HG03520 (cell line): ENCODE data around the gene ITGA3.

Source experiments
- ATAC-seq: cut with Tn5 transposase; IDR thresholded peaks from one replicate; pipeline ENCODE4 v1.9.1; 2021; ENCODE audit warnings: mild to moderate bottlenecking, moderate library complexity; ENCODE audit not compliant: unreplicated experiment

ITGA3 gene

DNA sequence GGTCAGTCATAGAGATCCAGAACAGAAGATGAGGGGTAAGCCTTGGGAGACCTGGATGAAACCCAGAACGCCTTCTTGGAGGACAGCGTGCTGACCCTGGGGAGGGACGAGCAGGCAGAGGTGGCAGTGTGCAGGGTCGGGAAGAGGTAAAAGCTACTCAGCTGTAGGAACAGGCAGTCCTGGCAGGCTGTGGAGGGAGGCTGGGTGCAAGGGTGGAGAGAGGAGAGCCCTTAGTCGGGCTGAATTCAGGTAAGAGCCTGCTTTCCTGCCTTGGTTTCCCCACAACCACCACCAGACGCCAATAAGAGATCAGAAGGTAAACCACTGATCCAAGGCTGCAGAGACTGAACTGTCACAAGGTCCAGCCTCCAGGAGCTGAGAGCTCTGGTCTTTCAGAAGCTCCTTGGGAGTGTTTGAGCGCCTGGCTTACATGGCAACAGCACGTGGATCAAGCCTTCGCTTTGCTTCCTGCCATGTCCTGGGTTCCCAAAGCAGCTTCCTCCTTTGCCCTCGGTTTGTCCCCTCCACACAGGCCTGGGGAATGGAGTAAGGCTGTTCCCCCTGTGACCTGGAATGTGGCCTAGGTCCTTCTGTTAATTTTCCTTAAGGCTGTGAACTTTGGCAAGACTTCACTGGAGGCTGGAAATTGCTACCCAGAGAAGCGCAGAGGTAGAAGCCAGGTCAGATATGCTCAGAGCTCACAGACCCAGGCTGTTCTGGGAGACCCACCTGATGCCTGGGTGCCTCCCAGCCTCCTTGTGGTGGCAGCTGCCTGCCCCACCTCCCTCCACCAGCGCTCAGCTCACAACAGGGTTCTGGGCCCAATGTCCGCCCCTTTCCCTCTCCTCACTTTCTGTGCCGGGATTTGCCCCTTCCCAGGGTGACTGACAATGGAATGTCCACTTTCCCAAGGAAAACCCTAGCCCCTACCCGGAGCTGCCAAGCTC lies 35.3 kb downstream of the ITGA3 start:
- no peak for ATAC-seq

DNA sequence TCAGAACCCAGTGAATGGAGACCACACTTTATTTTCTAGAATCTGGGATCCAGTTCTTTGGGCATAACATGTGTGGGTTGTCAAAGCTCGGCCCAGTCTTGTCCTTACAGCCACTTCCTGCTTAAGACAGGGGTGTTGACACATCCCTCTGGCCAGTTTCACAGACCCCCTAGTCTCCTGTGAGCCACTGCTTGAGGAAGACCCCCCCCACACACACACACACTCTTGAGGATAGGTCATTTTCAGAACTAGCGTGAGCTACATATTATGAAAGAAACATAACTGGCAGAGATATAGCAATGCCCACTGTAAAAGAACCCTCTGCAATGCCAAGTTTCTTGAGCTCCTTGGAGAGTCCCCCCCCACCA lies 36.0 kb downstream of the ITGA3 start:
- no peak for ATAC-seq

DNA sequence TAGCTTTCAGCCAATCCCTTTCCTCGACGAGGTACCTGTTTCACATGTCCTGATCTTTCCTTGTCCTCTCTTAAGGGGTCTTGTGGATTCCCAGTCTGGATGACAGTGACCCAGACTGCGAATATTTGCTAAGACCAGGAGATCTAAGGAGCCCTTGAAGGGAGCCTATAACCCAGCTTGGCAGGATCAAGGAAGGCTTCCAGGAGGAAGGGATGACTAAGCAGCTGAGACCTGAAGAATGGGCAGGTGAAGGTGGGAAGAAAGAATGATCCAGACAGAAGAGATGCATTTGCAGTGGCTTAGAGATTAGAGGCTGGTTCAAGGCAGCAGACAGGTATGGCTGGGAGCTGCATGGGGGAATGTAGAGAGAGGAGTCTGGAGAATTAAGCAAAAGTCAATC lies 37.3 kb downstream of the ITGA3 start:
- ATAC-seq = no peak

DNA sequence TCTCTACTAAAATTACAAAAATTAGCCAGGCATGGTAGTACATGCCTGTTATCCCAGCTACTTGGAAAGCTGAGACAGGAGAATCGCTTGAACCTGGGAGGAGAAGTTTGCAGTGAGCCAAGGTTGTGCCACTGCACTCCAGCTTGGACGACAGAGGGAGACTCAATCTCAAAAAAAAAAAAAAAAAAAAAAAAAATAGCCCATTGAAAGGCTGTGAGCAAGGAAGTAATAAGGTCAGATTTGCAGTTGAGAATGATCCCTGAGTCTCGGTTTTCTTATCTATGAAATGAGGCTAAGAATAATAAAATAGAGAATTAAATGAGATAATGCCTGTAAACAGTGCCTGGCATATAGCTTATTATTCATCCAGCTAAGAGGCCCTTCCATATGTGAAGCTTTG lies 37.9 kb downstream of the ITGA3 start:
- no peak for ATAC-seq

DNA sequence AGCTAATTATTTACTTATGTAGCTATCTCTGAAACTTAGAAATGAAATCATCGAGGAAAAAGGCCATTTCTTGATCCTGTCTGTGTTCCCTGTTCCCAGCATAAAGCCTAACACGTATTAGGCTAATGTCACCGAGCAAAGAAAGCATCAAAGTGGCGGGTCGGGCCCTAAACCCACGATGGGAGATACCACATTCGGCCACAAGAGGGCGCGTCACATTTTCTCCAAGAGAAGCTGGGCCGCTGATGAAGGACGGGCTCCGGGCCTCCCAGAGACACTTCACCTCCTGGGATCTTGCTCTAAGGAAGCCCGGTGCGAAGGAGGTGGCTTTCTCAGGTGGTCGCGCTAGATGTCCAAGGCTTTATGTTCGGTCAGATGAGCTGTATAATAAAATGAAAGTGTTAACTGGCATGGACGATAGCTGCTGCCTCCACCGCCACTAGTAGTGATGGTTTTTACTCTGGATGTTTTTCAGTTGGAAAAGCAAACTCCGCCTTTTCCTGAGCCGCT lies 38.4 kb downstream of the ITGA3 start:
- ATAC-seq = no peak

DNA sequence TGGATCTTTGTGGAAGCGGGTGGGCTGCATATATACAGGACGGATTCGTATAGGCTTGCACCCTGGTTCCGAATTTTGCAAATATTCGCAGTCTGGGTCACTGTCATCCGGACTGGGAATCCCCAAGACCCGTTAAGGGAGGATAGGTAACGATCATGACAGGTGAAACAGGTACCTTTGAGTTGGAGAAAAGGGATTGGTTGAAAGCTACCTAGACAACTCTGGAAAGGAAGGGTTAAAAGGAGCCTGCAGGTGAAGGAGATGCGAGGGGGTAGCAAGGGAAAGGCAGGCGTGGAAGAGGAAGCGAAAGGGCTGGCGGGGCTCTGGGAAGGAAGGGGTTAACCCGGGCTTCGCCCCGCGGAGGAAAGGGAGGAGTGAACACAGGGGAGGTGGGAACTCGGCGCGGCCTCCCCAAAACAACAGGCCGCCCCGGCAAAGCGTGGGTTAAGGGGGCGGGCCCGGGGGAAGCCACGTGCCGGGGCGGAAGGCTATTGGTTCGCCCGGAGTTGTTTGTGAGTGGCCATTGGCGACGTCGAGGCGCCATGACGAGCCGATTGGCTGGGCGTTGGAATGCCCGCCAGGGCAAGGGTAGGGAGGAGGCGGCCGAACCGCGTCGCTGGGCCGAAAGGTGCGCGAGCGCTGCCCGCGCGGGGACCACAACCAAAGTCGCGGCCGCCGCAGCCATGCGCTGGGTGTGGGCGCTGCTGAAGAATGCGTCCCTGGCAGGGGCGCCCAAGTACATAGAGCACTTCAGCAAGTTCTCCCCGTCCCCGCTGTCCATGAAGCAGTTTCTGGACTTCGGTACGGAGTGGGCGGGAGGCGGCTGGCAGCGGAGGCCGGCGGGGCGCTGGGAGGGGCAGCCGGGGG lies 39.1 kb downstream of the ITGA3 start, which contains the start of gene PDK2:
Gene PDK2 (plus strand): TSS at position 599 of the 867 bp plus-strand sequence. CDS start 85 bp downstream, at position 684.
- peak; percentile 92 for ATAC-seq

DNA sequence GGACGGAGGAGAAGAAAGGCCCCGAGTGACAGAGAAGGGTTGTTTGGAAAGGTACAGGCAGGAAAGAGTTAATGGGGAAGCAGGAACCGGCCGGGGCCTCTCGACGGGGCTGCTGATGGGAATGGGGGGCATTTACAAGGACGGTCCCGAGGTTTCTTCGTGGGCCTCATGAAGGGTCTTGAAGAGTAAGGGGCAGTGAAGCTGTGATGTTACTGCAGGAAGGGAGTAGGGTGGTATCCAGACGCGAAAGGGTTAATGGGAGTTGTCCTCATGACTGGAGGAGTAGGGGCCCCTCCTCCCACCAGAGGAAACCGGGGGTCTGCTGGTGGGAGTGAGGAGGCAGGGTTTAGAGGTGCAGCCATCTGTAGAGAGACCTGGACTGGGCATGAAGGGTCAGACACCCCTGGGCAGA lies 39.7 kb downstream of the ITGA3 start:
- ATAC-seq = no peak

DNA sequence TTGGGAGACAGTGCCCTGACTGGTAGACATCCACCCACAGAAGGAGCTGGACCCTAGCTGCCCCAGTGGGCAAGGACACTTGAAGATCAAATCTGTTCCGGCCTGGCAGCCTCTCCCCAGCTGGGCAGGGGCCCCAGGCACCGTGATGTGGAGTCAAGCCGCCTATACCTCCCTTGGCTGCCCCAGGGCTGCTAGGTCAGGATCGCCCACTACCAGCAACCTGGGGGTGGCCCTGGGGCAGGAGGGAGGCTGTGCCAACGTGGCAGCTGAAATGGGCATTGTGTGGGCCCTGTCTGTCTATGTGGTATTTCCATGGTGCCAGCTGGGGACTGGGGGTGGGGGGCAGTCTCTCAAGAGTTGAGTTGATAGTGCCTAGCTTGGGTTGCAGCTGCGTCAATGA lies 40.2 kb downstream of the ITGA3 start:
- no peak for ATAC-seq

DNA sequence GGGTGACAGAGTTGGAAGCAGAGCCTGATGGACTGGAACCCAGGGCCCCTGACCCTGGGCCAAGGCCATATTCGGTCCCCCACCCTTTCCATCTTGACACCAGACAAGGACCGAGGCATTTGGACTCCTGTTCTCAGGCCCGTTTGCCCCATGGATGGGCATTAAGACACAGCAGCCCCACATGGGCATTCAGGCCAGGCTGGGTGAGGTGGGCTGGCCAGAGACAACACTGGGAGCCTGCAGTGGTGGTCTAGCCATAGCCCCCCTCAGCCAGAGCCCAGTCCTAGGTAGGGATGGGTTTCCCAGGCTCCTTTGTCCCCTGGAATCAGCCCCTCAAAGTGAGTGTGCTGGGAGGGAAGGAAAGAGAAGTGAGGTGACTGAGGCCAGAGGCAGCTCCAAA lies 40.8 kb downstream of the ITGA3 start:
- ATAC-seq = no peak

DNA sequence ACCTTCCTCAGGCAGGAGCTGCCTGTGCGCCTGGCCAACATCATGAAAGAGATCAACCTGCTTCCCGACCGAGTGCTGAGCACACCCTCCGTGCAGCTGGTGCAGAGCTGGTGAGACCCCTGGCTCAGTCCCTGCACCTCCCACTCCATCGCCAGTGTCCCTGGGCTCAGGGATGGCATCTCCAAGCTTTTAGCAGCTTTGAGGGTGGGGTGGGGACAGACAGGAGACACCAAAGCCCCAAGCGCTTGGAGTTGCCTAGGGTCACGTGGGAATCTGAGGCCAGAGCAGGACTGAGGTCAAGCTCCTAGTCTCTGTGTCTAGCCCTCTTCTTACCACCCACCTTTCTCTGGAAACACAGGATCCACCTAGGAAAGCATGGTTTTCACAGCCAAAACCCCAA lies 41.5 kb downstream of the ITGA3 start:
- no peak for ATAC-seq

DNA sequence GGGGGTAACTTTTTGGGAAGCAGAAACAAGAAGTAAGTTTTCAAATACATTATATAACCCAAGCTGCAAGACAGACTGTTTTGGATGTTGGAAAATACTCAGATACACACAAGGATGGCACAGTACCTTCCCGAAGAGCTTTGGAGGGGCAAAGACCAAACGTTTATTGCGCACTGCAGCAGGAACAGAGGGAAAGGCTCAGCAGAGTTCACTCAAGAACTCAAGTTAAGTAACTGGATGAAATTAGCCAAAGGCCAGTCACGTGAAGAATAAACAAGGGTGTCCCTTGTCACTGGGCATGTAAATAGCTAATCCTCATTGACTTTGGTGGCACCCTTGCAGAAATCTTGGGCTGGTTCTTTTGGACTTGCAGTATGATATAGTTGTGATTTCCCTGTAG lies 42.0 kb downstream of the ITGA3 start:
- no peak for ATAC-seq

DNA sequence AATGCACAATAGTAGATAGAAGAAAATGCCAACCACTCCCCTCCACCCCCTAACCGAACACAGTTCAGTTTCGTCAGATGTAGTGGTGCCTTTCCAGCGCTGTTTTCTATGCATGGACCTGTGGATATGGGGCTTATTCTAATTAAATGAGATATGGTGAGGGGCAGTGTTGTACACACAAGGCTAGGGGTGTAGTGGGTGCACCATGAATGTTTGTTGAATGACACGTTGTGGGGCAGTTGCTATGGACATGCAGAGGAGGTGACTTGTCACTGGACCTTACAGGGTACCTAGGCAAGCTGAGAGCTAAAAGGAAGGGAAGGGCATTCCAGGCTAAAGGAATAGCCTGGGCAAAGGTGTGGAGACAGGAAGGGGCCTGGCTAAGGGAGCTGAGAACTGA lies 42.7 kb downstream of the ITGA3 start:
- ATAC-seq = no peak

DNA sequence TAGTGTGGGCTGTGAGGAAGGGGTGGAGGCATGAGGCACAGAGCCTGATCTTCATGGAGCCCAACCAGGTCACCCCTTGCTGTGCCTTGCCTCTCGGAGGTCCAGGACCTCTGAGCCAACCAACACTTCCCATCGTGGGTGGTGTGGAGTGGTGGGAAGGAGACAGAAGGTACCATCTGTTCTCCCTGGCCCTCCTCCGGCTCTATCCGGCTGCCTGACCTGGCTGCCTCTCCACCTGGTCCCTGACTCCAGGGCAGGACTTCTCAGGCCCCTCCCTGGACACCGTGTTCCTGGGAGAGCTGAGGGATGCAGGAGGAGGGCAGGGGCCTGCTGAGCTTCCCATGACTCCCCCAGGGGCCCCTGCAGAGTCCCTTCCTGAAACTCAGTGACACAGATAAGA lies 43.1 kb downstream of the ITGA3 start:
- ATAC-seq = no peak

DNA sequence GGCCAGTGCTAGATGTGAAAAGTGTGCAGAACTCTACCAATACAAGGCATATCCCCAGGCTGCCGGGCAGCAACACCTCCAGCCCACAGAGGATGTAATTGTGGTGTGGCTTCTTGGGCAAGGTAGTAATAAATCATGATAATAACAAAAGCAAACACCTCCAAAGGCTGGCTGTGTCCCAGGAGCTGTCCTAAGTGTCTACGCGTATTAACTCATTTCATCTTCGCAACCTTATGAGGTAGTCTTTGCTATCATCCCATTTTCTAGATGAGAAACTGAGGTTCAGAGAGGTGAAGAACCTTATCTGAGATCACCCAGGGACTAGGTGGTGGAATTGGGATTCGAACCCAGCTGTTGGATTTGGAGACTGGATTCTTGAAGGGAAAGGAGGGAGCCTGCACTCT lies 44.6 kb downstream of the ITGA3 start:
- ATAC-seq = no peak

DNA sequence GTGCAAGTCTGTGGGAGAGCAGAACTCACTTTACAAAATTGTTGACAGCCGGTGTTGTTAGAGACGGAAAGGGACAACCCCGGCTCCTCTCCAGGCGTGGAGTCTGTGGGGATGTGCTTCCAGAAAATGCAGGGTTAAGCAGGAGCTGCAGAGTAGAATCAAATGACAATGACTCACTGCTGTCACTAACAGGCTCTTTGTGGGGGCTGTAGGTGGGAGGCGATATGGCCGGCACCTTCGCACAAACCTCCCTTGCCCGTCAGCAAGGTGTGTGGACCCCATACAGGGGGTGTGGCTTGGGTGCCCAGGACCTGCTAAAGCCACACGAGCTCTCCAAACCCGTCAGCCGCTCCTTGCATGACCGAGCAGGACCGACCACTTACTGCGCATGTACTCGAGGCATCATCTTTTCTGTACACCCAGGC lies 45.0 kb downstream of the ITGA3 start:
- no peak for ATAC-seq

DNA sequence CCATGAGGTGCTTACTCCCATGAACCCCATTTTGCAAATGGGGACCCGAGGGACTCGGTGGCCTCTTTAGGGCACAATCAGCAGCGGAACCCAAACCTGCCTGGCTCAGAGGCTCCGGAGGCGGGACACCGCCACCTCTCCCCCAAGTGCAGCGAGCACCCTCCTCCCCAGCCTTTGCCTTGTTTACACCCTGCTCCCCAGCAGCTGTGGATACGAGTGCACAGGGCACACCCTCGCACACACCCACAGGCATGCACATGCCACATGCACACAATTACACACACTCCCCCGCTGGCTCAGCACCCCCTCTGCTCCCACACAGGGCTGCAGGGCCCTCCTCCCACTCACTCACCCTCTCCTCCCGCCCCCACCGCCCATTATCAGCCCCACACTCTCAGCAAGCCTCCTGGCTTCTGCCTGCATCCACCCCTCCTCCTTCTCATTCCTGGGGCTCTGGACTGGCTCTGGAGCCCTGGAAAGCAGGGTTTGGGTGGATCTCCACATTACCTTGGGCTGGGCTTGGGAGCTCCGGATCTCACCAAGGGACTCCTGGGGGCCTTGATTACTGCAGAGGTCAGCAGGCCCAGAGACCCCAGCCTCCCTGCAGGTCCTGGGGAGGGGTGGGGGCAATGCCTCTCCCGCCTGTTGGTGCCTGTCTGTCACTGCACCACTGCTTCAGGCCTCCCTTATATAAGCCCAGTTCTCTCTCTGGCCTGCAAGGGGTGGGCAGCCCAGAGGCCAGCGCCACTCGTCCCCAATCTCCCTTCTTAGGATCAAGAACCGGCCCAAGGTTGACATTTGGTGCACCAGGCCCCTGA lies 45.6 kb downstream of the ITGA3 start:
- no peak for ATAC-seq

DNA sequence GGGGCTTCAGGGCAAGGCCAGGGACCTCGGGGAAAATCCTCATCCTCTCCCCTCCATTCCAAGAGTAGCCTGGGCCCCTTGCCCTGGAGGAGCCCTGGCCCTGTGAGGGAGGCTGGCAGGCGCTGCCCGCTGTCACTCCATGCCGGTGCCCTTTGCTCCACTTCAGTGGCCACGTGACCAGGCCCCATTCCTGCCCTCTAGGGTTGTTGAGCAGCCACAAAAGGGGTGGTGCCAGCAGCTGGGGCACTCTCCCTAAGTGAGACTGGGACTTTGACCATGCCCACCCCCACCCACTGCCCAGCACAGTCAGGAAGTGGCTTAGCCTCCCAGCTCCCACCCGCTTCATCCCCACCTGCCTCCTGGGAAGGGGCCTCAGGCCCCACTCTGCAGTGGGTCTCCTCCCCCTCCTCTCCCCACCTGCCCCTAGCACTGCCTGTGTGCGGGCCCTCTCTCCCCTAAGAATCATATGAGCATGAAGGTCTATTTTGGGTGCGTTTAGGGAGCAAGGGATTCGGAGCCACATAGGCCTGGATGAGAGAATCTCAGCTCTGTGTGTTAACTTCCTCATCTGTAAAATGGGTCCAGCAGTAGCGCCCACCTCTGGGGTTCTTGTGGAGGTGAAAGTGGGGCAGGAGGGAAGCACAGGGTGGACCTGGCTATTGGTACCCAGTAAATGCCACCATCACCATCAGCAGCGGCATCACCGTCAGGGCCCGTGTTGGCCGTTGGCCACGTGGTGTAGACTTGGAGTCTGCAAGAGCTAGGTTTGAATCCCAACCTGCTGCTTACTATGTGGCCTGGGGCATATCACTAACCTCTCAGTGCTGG lies 46.5 kb downstream of the ITGA3 start:
- ATAC-seq = no peak

DNA sequence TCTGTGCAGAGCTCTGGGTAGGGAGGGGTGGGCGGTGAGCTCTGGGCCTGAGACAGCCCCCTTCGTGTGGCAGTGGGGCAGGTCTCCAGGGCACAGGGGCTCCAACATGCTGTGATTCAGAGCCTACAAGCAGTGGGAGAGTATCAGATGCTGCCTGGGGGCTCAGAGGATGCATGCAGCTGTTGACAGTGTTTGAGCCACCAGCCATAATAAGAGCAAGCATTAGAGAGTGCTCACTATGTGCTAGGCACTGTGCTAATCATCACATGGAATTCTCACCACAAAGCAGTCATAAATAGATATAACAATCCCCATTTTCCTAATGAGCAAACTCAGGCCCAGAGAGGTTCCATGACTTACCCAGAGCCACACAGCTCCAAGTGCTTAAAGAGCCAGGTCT lies 47.3 kb downstream of the ITGA3 start:
- ATAC-seq = no peak

DNA sequence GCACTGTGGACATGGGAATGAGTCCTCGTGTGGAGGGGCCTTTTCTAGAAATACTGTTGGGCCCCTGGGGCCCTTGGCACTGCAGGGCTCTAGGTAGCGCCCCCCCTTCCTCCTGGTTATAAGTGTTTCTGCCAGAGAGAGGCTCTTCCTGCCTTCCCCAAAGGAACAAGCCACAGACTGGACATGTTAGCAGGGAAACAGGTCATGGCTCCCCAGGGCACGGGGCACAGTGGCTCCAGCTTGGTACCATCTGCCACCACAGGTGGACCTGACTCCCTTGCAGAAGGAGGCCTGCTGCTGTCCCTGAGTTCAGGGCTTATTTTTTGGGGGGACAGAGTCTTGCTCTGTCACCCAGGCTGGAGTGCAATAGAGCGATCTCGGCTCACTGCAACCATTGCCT lies 48.0 kb downstream of the ITGA3 start:
- ATAC-seq = no peak

DNA sequence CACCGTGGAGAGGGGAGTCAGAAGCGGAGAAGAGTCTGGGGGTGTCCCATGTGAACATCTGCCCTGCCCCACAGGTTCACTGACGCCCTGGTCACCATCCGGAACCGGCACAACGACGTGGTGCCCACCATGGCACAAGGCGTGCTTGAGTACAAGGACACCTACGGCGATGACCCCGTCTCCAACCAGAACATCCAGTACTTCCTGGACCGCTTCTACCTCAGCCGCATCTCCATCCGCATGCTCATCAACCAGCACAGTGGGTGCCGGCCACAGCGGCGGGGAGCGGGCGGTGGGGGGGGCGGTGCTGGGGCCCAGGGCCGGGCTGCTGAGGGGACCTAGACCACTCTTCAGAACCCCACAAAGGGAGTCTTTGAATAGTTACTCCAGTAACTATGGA lies 49.9 kb downstream of the ITGA3 start:
- no peak for ATAC-seq
